Vagina (tissue), 2 donors: Measurements from ENCODE around the gene ADGRL3.

Experiments
- POLR2A ChIP-seq, 2 donors: fragments of 450-650 bp; IDR thresholded peaks; one replicate each; pipeline ENCODE4 v1.6.1; 2017; ENCODE audit warnings: antibody characterized with exemption in 2 of 2, mild to moderate bottlenecking in 2 of 2, moderate library complexity in 2 of 2
- POLR2AphosphoS5 ChIP-seq, 2 donors: sonication (generic); formaldehyde crosslinking; IDR thresholded peaks; one replicate each; pipeline ENCODE4 v1.9.0; 2017; ENCODE audit warnings: antibody characterized with exemption in 2 of 2, mild to moderate bottlenecking in 2 of 2, low read depth in 1 of 2; ENCODE audit not compliant: insufficient read depth in 1 of 2
- TF ChIP-seq, protein P1 (sequence below), 3 experiments: fragments of 450-650 bp in 2 of 3; fragments of 200-600 bp in 1 of 3; sonication (generic) in 1 of 3; IDR thresholded peaks; one replicate each; pipeline ENCODE4 v1.5.1; 2017 to 2019; ENCODE audit warnings: antibody characterized with exemption in 3 of 3, mild to moderate bottlenecking in 2 of 3, moderate library complexity in 2 of 3

- TF ChIP-seq POLR2A (IDR thresholded peaks at IDR 0.05) (no peak), POLR2AphosphoS5 (IDR thresholded peaks at IDR 0.05; ENCODE audit: insufficient read depth in 1 of 2, low read depth in 1 of 2) (no peak)
- TF ChIP-seq, protein P1, sequence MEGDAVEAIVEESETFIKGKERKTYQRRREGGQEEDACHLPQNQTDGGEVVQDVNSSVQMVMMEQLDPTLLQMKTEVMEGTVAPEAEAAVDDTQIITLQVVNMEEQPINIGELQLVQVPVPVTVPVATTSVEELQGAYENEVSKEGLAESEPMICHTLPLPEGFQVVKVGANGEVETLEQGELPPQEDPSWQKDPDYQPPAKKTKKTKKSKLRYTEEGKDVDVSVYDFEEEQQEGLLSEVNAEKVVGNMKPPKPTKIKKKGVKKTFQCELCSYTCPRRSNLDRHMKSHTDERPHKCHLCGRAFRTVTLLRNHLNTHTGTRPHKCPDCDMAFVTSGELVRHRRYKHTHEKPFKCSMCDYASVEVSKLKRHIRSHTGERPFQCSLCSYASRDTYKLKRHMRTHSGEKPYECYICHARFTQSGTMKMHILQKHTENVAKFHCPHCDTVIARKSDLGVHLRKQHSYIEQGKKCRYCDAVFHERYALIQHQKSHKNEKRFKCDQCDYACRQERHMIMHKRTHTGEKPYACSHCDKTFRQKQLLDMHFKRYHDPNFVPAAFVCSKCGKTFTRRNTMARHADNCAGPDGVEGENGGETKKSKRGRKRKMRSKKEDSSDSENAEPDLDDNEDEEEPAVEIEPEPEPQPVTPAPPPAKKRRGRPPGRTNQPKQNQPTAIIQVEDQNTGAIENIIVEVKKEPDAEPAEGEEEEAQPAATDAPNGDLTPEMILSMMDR (IDR thresholded peaks at IDR 0.05): no peak
Observed at GRCh38 chr4:61739887-61740286, 539.8 kb downstream of the ADGRL3 start.
